VCaP (cell line): Measurements from ENCODE around the gene PDE4D.
"Not testable (repeated sequence)": the region's sequence is repeated elsewhere in the genome, so short reads cannot be mapped to it uniquely, and the experiment has no call there.

ENCODE experiments used
- H3K27ac ChIP-seq: fragments of 450-650 bp; 2 replicates; pipeline ENCODE4 v1.5.1; 2017
- TF ChIP-seq, protein P1 (sequence below): fragments of 450-650 bp; conservative IDR thresholded peaks from 2 replicates; pipeline ENCODE4 v1.5.1; 2017; ENCODE audit warnings: mild to moderate bottlenecking, moderate library complexity

PDE4D gene

GRCh38 chr5:59604111-59604510 lies 289.4 kb downstream of the PDE4D start:
- H3K27ac ChIP-seq: no peak overlapping the region
- TF ChIP-seq, protein P1, sequence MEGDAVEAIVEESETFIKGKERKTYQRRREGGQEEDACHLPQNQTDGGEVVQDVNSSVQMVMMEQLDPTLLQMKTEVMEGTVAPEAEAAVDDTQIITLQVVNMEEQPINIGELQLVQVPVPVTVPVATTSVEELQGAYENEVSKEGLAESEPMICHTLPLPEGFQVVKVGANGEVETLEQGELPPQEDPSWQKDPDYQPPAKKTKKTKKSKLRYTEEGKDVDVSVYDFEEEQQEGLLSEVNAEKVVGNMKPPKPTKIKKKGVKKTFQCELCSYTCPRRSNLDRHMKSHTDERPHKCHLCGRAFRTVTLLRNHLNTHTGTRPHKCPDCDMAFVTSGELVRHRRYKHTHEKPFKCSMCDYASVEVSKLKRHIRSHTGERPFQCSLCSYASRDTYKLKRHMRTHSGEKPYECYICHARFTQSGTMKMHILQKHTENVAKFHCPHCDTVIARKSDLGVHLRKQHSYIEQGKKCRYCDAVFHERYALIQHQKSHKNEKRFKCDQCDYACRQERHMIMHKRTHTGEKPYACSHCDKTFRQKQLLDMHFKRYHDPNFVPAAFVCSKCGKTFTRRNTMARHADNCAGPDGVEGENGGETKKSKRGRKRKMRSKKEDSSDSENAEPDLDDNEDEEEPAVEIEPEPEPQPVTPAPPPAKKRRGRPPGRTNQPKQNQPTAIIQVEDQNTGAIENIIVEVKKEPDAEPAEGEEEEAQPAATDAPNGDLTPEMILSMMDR: no peak

- TF ChIP-seq, protein P1: no peak
- H3K27ac ChIP-seq: no peak overlapping the region
These were observed 292.5 kb downstream of the PDE4D start for GRCh38 chr5:59600998-59601397.

GRCh38 chr5:59600153-59600552 lies 293.4 kb downstream of the PDE4D start:
- TF ChIP-seq, protein P1: no peak
- no peak overlapping the region for H3K27ac ChIP-seq

DNA sequence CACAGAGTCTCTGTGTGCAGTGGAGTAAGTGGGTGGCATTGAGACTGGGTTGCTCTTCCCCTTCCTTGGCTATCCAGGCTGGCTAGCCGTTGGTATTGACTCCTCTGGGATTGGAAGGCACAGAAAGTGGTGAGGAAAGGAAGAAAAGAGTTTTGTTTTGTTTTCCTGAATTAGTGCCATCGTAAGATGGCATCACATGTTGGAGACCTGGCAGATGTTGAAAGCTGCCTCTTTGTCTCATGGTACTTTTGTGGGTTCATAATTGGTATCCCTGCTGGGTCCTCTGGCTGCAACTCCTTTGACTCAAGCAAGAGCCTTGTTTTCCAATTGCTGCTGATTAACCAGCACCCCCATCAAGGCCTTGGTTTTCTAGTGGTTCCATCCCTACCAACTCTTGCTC lies 293.8 kb downstream of the PDE4D start:
- no peak overlapping the region for H3K27ac ChIP-seq

GRCh38 chr5:59598547-59598874 lies 295.0 kb downstream of the PDE4D start:
- no peak overlapping the region for H3K27ac ChIP-seq
- TF ChIP-seq, protein P1: no peak

More for the DNA sequence above, 293.8 kb downstream of the PDE4D start:
- TF ChIP-seq, protein P1: no peak

- no peak overlapping the region for H3K27ac ChIP-seq
- TF ChIP-seq, protein P1: no peak
These were observed 295.6 kb downstream of the PDE4D start for GRCh38 chr5:59597690-59598546.

- no peak overlapping the region for H3K27ac ChIP-seq
- TF ChIP-seq, protein P1: no peak
These were observed 296.8 kb downstream of the PDE4D start for GRCh38 chr5:59596586-59597350.

GRCh38 chr5:59594118-59594517 lies 299.4 kb downstream of the PDE4D start:
- H3K27ac ChIP-seq: not testable (repeated sequence)
